ENCODE data around the gene PALLD.

- TF ChIP-seq CTCF (conservative IDR thresholded peaks at IDR 0.05; ENCODE audit: low read depth, low read length) (no peak), EZH2 (IDR thresholded peaks at IDR 0.05; ENCODE audit: low read length, unreplicated experiment) (no peak)
Observed at GRCh38 chr4:168637872-168638756, 141.3 kb downstream of the PALLD start.
